ENCODE data around the gene FCER1G. TPM values are rescaled to one million over a fixed set of nuclear protein-coding genes. Genes with fewer than 3 reads are reported as not detected.
A peak's percentile ranks its signal among the peaks of the same experiment; 100 is the strongest.

The FCER1G gene
- total RNA-seq, 1 experiment from 2014 or later = 1.5 TPM

DNA sequence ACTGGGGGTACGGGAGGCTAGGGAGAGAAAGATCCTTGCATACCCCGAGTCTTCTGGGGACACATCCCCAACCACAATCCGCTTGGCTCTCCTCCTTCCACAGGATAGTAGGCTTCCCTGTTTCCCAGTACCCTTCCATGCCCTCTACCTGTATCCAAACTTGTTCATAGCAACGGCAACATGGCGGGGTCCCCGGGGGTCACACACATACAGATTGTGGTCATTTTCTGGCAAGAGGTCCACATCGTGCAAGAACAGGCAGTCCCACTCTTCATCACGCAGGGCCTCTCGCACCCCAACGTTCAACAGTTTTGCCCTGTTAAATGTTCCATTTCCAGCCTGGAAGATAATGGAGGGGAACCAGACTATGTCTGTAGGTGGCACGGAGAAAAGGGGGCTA is 41.4 kb upstream of the FCER1G start:
- Mint-ChIP-seq H3K4me3 (ENCODE audit: unreplicated experiment) (no peak overlapping the region), H3K27ac (ENCODE audit: unreplicated experiment) (no peak overlapping the region)
- POLR2A ChIA-PET = no interaction called here

DNA sequence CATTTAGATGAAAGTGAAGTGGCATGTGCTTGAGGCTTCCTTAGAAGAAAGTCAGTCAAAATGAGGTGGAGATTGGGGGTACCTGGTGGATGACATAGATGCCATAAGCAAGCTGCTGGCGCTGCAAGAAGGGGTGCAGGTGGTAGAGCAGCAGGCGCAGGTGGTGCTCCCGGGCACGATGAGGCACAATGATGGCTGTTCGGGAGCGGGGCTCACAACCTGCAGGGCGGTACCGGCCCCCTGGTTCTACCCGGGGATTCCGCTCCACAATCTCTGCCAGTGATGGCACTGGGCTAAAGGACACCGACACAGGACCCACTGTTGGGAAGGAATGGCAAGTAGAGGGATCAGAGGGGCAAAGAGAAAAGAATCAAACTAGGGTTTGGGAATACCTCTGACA is 40.2 kb upstream of the FCER1G start:
- no peak for DNase-seq
- peaks cover 4% of the 10 kb centered on the region for H3K4me1 ChIP-seq
- Mint-ChIP-seq H3K27me3 (ENCODE audit: insufficient read depth, unreplicated experiment) (no peaks in the 10 kb centered on the region), H3K9me3 (ENCODE audit: unreplicated experiment) (no peaks in the 10 kb centered on the region), H3K27ac (ENCODE audit: unreplicated experiment) (no peak overlapping the region), H3K4me1 (ENCODE audit: low read depth, unreplicated experiment) (peaks cover 14% of the 10 kb centered on the region), H3K4me3 (ENCODE audit: unreplicated experiment) (no peak overlapping the region), H3K36me3 (ENCODE audit: insufficient read depth, unreplicated experiment) (peaks cover 47% of the 10 kb centered on the region)
- H3K36me3 ChIP-seq (ENCODE audit: control insufficient read depth, insufficient read depth, low read length) = peaks cover 6% of the 10 kb centered on the region
- intact Hi-C loops (cut with micrococcal nuclease; ENCODE audit: unreplicated experiment) = loop anchor here (5.0 kb wide), 1 partner anchor 58 kb away; the partner anchor contains the start of genes NIT1 and PFDN2
- ChIA-PET CTCF (no interaction called here), POLR2A (no interaction called here)
- H3K27me3 ChIP-seq (replicated peaks; ENCODE audit: control insufficient read depth, insufficient read depth, low read length) = no peaks in the 10 kb centered on the region
- no peak overlapping the region for H3K4me3 ChIP-seq (ENCODE audit: low read depth, low read length)
- BruUV-seq (replicated peaks) = no TSS peak
- TF ChIP-seq, protein P1, sequence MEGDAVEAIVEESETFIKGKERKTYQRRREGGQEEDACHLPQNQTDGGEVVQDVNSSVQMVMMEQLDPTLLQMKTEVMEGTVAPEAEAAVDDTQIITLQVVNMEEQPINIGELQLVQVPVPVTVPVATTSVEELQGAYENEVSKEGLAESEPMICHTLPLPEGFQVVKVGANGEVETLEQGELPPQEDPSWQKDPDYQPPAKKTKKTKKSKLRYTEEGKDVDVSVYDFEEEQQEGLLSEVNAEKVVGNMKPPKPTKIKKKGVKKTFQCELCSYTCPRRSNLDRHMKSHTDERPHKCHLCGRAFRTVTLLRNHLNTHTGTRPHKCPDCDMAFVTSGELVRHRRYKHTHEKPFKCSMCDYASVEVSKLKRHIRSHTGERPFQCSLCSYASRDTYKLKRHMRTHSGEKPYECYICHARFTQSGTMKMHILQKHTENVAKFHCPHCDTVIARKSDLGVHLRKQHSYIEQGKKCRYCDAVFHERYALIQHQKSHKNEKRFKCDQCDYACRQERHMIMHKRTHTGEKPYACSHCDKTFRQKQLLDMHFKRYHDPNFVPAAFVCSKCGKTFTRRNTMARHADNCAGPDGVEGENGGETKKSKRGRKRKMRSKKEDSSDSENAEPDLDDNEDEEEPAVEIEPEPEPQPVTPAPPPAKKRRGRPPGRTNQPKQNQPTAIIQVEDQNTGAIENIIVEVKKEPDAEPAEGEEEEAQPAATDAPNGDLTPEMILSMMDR (IDR thresholded peaks at IDR 0.05; ENCODE audit: insufficient read depth in 1 of 2, low read depth in 1 of 2, low read length in 1 of 2, severe bottlenecking in 1 of 2, unreplicated experiment in 1 of 2) = no peak
- no peaks in the 10 kb centered on the region for H3K9me3 ChIP-seq

More for the DNA sequence above, 41.4 kb upstream of the FCER1G start:
- Mint-ChIP-seq H3K4me1 (ENCODE audit: low read depth, unreplicated experiment) (peaks cover 14% of the 10 kb centered on the region), H3K9me3 (ENCODE audit: unreplicated experiment) (no peaks in the 10 kb centered on the region), H3K36me3 (ENCODE audit: insufficient read depth, unreplicated experiment) (peaks cover 52% of the 10 kb centered on the region), H3K27me3 (ENCODE audit: insufficient read depth, unreplicated experiment) (no peaks in the 10 kb centered on the region)
- BruUV-seq (replicated peaks) = no TSS peak
- CTCF ChIA-PET = no interaction called here
- intact Hi-C loops (cut with micrococcal nuclease; ENCODE audit: unreplicated experiment) = no loop called here
- no peaks in the 10 kb centered on the region for H3K27me3 ChIP-seq (replicated peaks; ENCODE audit: control insufficient read depth, insufficient read depth, low read length)
- TF ChIP-seq, protein P1 (IDR thresholded peaks at IDR 0.05; ENCODE audit: insufficient read depth in 1 of 2, low read depth in 1 of 2, low read length in 1 of 2, severe bottlenecking in 1 of 2, unreplicated experiment in 1 of 2) = no peak
- peaks cover 4% of the 10 kb centered on the region for H3K4me1 ChIP-seq
- no peak for DNase-seq
- H3K4me3 ChIP-seq (ENCODE audit: low read depth, low read length) = no peak overlapping the region
- H3K9me3 ChIP-seq = no peaks in the 10 kb centered on the region
- H3K36me3 ChIP-seq (ENCODE audit: control insufficient read depth, insufficient read depth, low read length) = peaks cover 6% of the 10 kb centered on the region

DNA sequence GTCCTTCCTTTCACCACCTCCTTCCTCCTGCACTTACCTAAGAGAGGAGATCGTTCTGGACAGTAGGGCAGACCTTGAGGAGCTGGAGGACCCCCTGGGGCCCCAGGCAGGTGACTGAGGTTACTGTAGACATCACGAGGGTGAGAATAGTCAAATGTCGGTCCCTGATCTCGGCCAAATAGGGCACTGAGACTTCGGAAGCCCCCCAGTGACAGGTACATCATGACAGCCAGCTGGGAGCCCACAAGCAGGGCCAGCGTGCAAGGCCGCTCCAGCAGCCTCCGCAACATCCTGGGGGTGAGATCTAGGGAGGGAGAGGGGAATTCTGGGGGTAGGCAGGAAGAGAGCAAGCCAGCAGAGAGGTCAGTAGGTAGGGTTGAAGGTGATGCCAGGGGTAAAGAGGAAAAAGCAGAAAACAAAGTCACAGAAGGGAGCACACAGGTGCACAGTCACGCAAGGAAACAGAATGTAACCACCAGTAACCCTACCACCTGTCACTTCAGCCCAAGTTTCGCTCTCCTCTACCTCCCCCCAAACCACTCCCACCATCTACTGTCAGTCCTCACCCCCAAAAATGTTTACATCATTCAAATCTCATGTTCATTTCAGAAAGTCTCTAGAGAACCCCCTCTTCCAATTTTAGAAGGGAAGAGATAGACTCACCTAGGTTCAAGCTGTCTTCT is 39.2 kb upstream of the FCER1G start:
- Mint-ChIP-seq H3K4me3 (ENCODE audit: unreplicated experiment) (peak overlapping the region; percentile 85), H3K36me3 (ENCODE audit: insufficient read depth, unreplicated experiment) (peaks cover 43% of the 10 kb centered on the region), H3K27me3 (ENCODE audit: insufficient read depth, unreplicated experiment) (no peaks in the 10 kb centered on the region), H3K27ac (ENCODE audit: unreplicated experiment) (peak overlapping the region; percentile 96), H3K9me3 (ENCODE audit: unreplicated experiment) (no peaks in the 10 kb centered on the region), H3K4me1 (ENCODE audit: low read depth, unreplicated experiment) (peaks cover 14% of the 10 kb centered on the region)
- H3K4me3 ChIP-seq (ENCODE audit: low read depth, low read length) = no peak overlapping the region
- no peaks in the 10 kb centered on the region for H3K27me3 ChIP-seq (replicated peaks; ENCODE audit: control insufficient read depth, insufficient read depth, low read length)
- peaks cover 4% of the 10 kb centered on the region for H3K4me1 ChIP-seq
- POLR2A ChIA-PET = interaction anchor here (2.4 kb wide), 1 partner anchor 10 kb away, joined by 25 read pairs; the partner anchor contains the start of gene PPOX
- peaks cover 6% of the 10 kb centered on the region for H3K36me3 ChIP-seq (ENCODE audit: control insufficient read depth, insufficient read depth, low read length)
- intact Hi-C loops (cut with micrococcal nuclease; ENCODE audit: unreplicated experiment) = loop anchor here (5.0 kb wide), 1 partner anchor 59 kb away; the partner anchor contains the start of genes NIT1 and PFDN2
- no TSS peak for BruUV-seq (replicated peaks)
- TF ChIP-seq, protein P1 (IDR thresholded peaks at IDR 0.05; ENCODE audit: insufficient read depth in 1 of 2, low read depth in 1 of 2, low read length in 1 of 2, severe bottlenecking in 1 of 2, unreplicated experiment in 1 of 2) = no peak
- CTCF ChIA-PET = interaction anchor here (1.4 kb wide), 1 partner anchor 10 kb away, joined by 22 read pairs; the partner anchor contains the start of gene PPOX
- no peak for DNase-seq
- H3K9me3 ChIP-seq = no peaks in the 10 kb centered on the region

Data from Caco-2 (cell line).